GM12878 (cell line): Measurements from ENCODE around the gene MUL1. TPM values are rescaled to one million over a fixed set of nuclear protein-coding genes. Genes with fewer than 3 reads are reported as not detected.

Experiments used
- ATAC-seq: fragments of 200-7000 bp; cut with Tn5 transposase; 3 replicates; pipeline ENCODE4 v1.9.1; 2020; ENCODE audit warnings: mild to moderate bottlenecking, moderate library complexity
- BruUV-seq: library from RNA; stranded (reverse); fragments of 400-500 nt; replicated peaks from 2 replicates; lab custom pipeline; 2021; lab: Mats Ljungman, UMichigan
- CTCF ChIA-PET: fragments of 300-600 bp; sonication (Branson Sonifier 250); formaldehyde crosslinking; extraction: SDS; loops from one replicate; lab custom pipeline; 2021; ENCODE audit warnings: inconsistent platforms; lab: Yijun Ruan, JAX
- POLR2A ChIA-PET: fragments of 350-600 bp; formaldehyde crosslinking; extraction: SDS; loops from one replicate; lab custom pipeline; 2021; ENCODE audit warnings: inconsistent platforms; lab: Charles Lee
- RAD21 ChIA-PET: fragments of 300-600 bp; sonication (Branson Sonifier 250); formaldehyde crosslinking; loops from one replicate; lab custom pipeline; 2023; ENCODE audit warnings: antibody characterized with exemption; ENCODE audit not compliant: unreplicated experiment; lab: Charles Lee
- SMC1A ChIA-PET: fragments of 300-600 bp; sonication (Branson Sonifier 250); formaldehyde crosslinking; loops from one replicate; lab custom pipeline; 2023; ENCODE audit not compliant: unreplicated experiment, uncharacterized antibody; lab: Charles Lee
- DNase-seq: peaks from one replicate; pipeline ENCODE4 v3.0.0-alpha.2; 2011; ENCODE audit warnings: low read depth, low spot score
- FAIRE-seq: peaks from 3 replicates; lab custom pipeline; 2011; peaks lifted over from hg19 to GRCh38; lab: Jason Lieb, UNC
- H2AFZ ChIP-seq: 2 replicates; pipeline ENCODE4 v1.6.0; 2011; ENCODE audit warnings: low read depth, low read length, control low read depth; ENCODE audit not compliant: control insufficient read depth
- H3K27ac ChIP-seq: 2 replicates; pipeline ENCODE4 v1.5.1; 2011; ENCODE audit warnings: control low read depth; ENCODE audit not compliant: control insufficient read depth, insufficient read depth
- H3K27me3 ChIP-seq, 2 experiments: replicated peaks in 1 of 2; 2 replicates each; pipeline versions ENCODE4 v1.6.0 to v1.6.1; 2011; ENCODE audit warnings: low read length in 1 of 2; ENCODE audit not compliant: control insufficient read depth in 2 of 2, insufficient read depth in 2 of 2
- H3K36me3 ChIP-seq, 2 experiments: 2 replicates each; pipeline ENCODE4 v1.5.1; 2011; ENCODE audit warnings: low read length in 1 of 2; ENCODE audit not compliant: control insufficient read depth in 2 of 2, insufficient read depth in 2 of 2
- H3K4me1 ChIP-seq: 2 replicates; pipeline ENCODE4 v1.6.1; 2011; ENCODE audit warnings: mild to moderate bottlenecking, low read length, moderate library complexity, mixed read lengths; ENCODE audit not compliant: control insufficient read depth, insufficient read depth
- H3K4me2 ChIP-seq: 2 replicates; pipeline ENCODE4 v1.6.0; 2011; ENCODE audit warnings: control low read depth; ENCODE audit not compliant: control insufficient read depth, insufficient read depth
- H3K4me3 ChIP-seq: fragments of 200-600 bp; sonication (generic); 2 replicates; pipeline ENCODE4 v1.5.1; 2016
- H3K79me2 ChIP-seq: 2 replicates; pipeline ENCODE4 v1.6.0; 2011; ENCODE audit warnings: low read length; ENCODE audit not compliant: control insufficient read depth, insufficient read depth
- H3K9ac ChIP-seq: 2 replicates; pipeline ENCODE4 v1.8.0; 2011; ENCODE audit warnings: low read length, control low read depth, mixed read lengths; ENCODE audit not compliant: control insufficient read depth, insufficient read depth
- H3K9me3 ChIP-seq: replicated peaks from 3 replicates; pipeline ENCODE4 v1.5.1; 2011; ENCODE audit warnings: mild to moderate bottlenecking, low read length; ENCODE audit not compliant: control insufficient read depth, insufficient read depth
- H4K20me1 ChIP-seq: 2 replicates; pipeline ENCODE4 v1.6.0; 2011; ENCODE audit not compliant: control insufficient read depth, insufficient read depth
- ASH2L ChIP-seq: fragments of 300-600, 200-600 bp; sonication (generic); IDR thresholded peaks from 2 replicates; pipeline ENCODE4 v1.6.1; 2017; ENCODE audit warnings: low read depth, mild to moderate bottlenecking, borderline replicate concordance
- BRCA1 ChIP-seq: IDR thresholded peaks from 2 replicates; pipeline ENCODE4 v1.6.1; 2011; ENCODE audit warnings: low read depth, low read length, improper control_type of control experiment
- CHD2 ChIP-seq: IDR thresholded peaks from 2 replicates; pipeline ENCODE4 v1.6.1; 2011; ENCODE audit warnings: low read depth, low read length, improper control_type of control experiment, borderline replicate concordance
- ETV6 ChIP-seq, 2 experiments: fragments of 450-650 bp in 1 of 2; IDR thresholded peaks in 1 of 2; conservative IDR thresholded peaks in 1 of 2; 2 replicates each; pipeline ENCODE4 v1.6.1; 2014; ENCODE audit warnings: antibody characterized with exemption in 1 of 2, borderline replicate concordance in 1 of 2, low read depth in 1 of 2, mild to moderate bottlenecking in 1 of 2, moderate library complexity in 1 of 2
- FOS ChIP-seq: IDR thresholded peaks from 3 replicates; pipeline ENCODE4 v1.6.1; 2011; ENCODE audit warnings: borderline replicate concordance; ENCODE audit not compliant: insufficient read length; ENCODE audit errors: extremely low read depth
- JUND ChIP-seq: IDR thresholded peaks from 2 replicates; pipeline ENCODE4 v1.6.1; 2012; ENCODE audit warnings: low read depth, mild to moderate bottlenecking, low read length, improper control_type of control experiment, moderate library complexity
- MTA3 ChIP-seq: IDR thresholded peaks from 2 replicates; pipeline ENCODE4 v1.6.1; 2012; ENCODE audit warnings: low read length, inconsistent platforms, borderline replicate concordance
- MYC ChIP-seq: IDR thresholded peaks from 2 replicates; pipeline ENCODE4 v1.6.1; 2011; ENCODE audit warnings: mild to moderate bottlenecking, low read length, moderate library complexity, inconsistent platforms; ENCODE audit not compliant: insufficient read depth, insufficient replicate concordance, insufficient read length, severe bottlenecking
- PAX8 ChIP-seq: fragments of 450-650 bp; IDR thresholded peaks from 2 replicates; pipeline ENCODE4 v1.6.1; 2017; ENCODE audit warnings: mild to moderate bottlenecking, moderate library complexity
- RBBP5 ChIP-seq: fragments of 200-600 bp; sonication (generic); conservative IDR thresholded peaks from 2 replicates; pipeline ENCODE4 v1.6.1; 2016
- RUNX3 ChIP-seq: IDR thresholded peaks from 2 replicates; pipeline ENCODE4 v1.6.1; 2012; ENCODE audit warnings: low read length, inconsistent platforms
- WRNIP1 ChIP-seq: IDR thresholded peaks from 2 replicates; pipeline ENCODE4 v1.6.1; 2011; ENCODE audit warnings: low read depth, low read length, improper control_type of control experiment, borderline replicate concordance
- ZBTB4 ChIP-seq: fragments of 450-650 bp; formaldehyde crosslinking; IDR thresholded peaks from 2 replicates; pipeline ENCODE4 v1.4.0; 2022; ENCODE audit warnings: mild to moderate bottlenecking, moderate library complexity
- ZNF274 ChIP-seq: IDR thresholded peaks from one replicate; pipeline ENCODE4 v1.8.0; 2011; ENCODE audit not compliant: insufficient read length, insufficient read depth
- ZZZ3 ChIP-seq: IDR thresholded peaks from 2 replicates; pipeline ENCODE4 v1.6.1; 2011; ENCODE audit warnings: low read depth; ENCODE audit not compliant: control insufficient read depth, insufficient read length
- WGBS: methylation state at CpG from one replicate; pipeline ENCODE4 v1.1.6; 2016; ENCODE audit warnings: low lambda C conversion rate; ENCODE audit not compliant: insufficient replicate concordance, insufficient coverage; ENCODE audit errors: missing lambda C conversion rate; 5-methylcytosine and 5-hydroxymethylcytosine counted together
- in situ Hi-C: fragments of 300-500 bp; cut with MboI; formaldehyde crosslinking; loops from 9 replicates; pipeline ENCODE4 v1.14.3; 2018; ENCODE audit warnings: mixed read lengths
- intact Hi-C: fragments of 100-400 bp; cut with micrococcal nuclease; formaldehyde crosslinking; loops from one replicate; pipeline ENCODE4 v1.14.2; 2022; ENCODE audit not compliant: unreplicated experiment
- polyA plus RNA-seq, 11 experiments: library from polyadenylated mRNA; depleted of rRNA in 4 of 11; unstranded in 6 of 11; stranded (reverse) in 5 of 11; fragments of >200 nt; fragmentation: Nextera tagmentation in 4 of 11; fragmentation: Illumina TruSeq in 1 of 11; extraction: Ambion mirVana in 4 of 11; extraction: Trizol in 1 of 11; gene quantifications; 1 replicate in 1 of 11; 2 replicates in 10 of 11; pipeline versions ENCODE4 v1.2.1 to v1.2.3, GENCODE V29; 2011 to 2016; ENCODE audit warnings: inconsistent platforms in 2 of 11, missing spikeins in 2 of 11, low read depth in 1 of 11
- total RNA-seq, 4 experiments: library from RNA; depleted of rRNA in 3 of 4; stranded (reverse); fragments of >200 nt in 3 of 4; fragmentation: Illumina TruSeq in 1 of 4; extraction: Trizol in 1 of 4; gene quantifications; 2 replicates each; pipeline versions ENCODE4 v1.2.1 to v1.2.3, GENCODE V29; 2013 to 2021

Gene MUL1
- total and polyA plus RNA-seq, 10 of the 15 experiments (the other 5 are each of a cell fraction or from before 2014, with no cell fraction given): 4.9 to 27.0 (median 15.5) TPM

GRCh38 chr1:20493839-20494608 is 13.9 kb downstream of the MUL1 start (continued):
- no peak for TF ChIP-seq JUND
- 0 out of 2 replicates have a peak, but pooled peaks have one; percentile 8 for TF ChIP-seq CHD2
- no peak for TF ChIP-seq ZZZ3
- TF ChIP-seq ASH2L: no peak
- no peak for TF ChIP-seq PAX8
- peak in 1 of 2 experiments; percentile 67; a peak in 2 of 4 replicates for TF ChIP-seq ETV6 (conservative IDR thresholded peaks at IDR 0.05 in 1 of 2, IDR thresholded peaks at IDR 0.05 in 1 of 2; ENCODE audit: borderline replicate concordance in 1 of 2, low read depth in 1 of 2)
- TF ChIP-seq WRNIP1: no peak
- TF ChIP-seq, all 136 proteins: peak for 11

DNA sequence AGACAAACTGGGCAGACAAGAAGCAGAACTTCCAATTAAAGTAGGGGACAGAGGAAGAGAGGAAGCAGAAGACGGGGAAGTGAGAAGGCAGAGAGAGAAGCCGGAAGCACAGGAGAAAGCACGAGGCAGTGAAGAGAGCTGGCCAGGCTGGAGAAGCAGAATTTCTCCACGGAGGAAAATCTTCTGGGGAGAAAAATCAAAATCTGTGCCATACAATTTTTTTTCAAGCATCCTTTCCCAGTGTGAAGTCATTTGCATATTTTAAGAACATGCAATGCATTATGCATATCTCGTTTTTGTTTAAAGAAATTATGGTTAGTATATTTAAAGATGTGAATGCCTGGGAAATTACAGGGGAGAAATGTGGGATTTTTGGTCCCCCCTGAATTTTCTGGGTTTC is 14.6 kb downstream of the MUL1 start:
- H2AFZ ChIP-seq: no peak overlapping the region
- 0% methylated on average over 5 of the region's 5 CpGs for WGBS
- H3K4me2 ChIP-seq: no peak overlapping the region
- ChIA-PET POLR2A (no interaction called here), RAD21 (interaction anchor here (0.6 to 4.3 kb wide), 6 partner anchors 110 to 342 kb away, joined by 3 to 14 read pairs (median 3); no protein-coding TSS in a partner anchor), CTCF (interaction anchor here (0.7 to 5.1 kb wide), 18 partner anchors 12 to 576 kb away, joined by 3 to 47 read pairs (median 4); no protein-coding TSS in a partner anchor), SMC1A (interaction anchor here (0.9 to 1.8 kb wide), 7 partner anchors 19 to 573 kb away, joined by 3 to 5 read pairs (median 3); no protein-coding TSS in a partner anchor)
- no TSS peak for BruUV-seq
- no peaks in the 10 kb centered on the region for H3K4me1 ChIP-seq
- no peak for DNase-seq
- no peak for ATAC-seq
- no peak overlapping the region for H3K4me3 ChIP-seq
- intact Hi-C loops: loop anchor here (1.0 to 5.0 kb wide), 3 partner anchors 116 to 576 kb away; no protein-coding TSS in a partner anchor
- no peaks in the 10 kb centered on the region for H3K36me3 ChIP-seq
- H3K79me2 ChIP-seq: no peaks in the 10 kb centered on the region
- in situ Hi-C loops: loop anchor here (5.0 to 10.0 kb wide), 3 partner anchors 116 to 579 kb away; no protein-coding TSS in a partner anchor
- no peaks in the 10 kb centered on the region for H3K9me3 ChIP-seq
- no peak for FAIRE-seq
- H3K27ac ChIP-seq: no peak overlapping the region
- no peak overlapping the region for H3K9ac ChIP-seq
- no peaks in the 10 kb centered on the region for H4K20me1 ChIP-seq
- TF ChIP-seq ZNF274 (no peak), MTA3 (no peak), ZBTB4 (no peak), BRCA1 (no peak), RBBP5 (no peak), FOS (no peak), ZZZ3 (no peak), RUNX3 (no peak), MYC (no peak)
- H3K27me3 ChIP-seq: peaks cover 0 to 4% of the 10 kb centered on the region in 2 experiments; a peak in 3 of 4 replicates
